Ureter (tissue), 1 donor: ENCODE results near the gene EQTN. TPM values are rescaled to one million over a fixed set of nuclear protein-coding genes. Genes with fewer than 3 reads are reported as not detected.
A peak's percentile ranks its signal among the peaks of the same experiment; 100 is the strongest.
"Not testable (repeated sequence)": the region's sequence is repeated elsewhere in the genome, so short reads cannot be mapped to it uniquely, and the experiment has no call there.

Experiments used
- DNase-seq: peaks from one replicate; pipeline ENCODE4 v3.0.0-alpha.2; 2020; ENCODE audit warnings: low spot score
- total RNA-seq: library from RNA; stranded (reverse); gene quantifications from one replicate; pipeline ENCODE4 v1.2.4, GENCODE V29; 2023
- donor health status: DM: yes; HTN: yes; CAD: no.

The EQTN gene
- total RNA-seq, 1 donor from 2014 or later = 0.44 TPM

- DNase-seq = no peak
Observed at GRCh38 chr9:27293996-27294395, 3.0 kb downstream of the EQTN start.

GRCh38 chr9:27292659-27293405, 4.1 kb downstream of the EQTN start:
- no peak for DNase-seq

GRCh38 chr9:27291292-27291691, 5.7 kb downstream of the EQTN start:
- DNase-seq = no peak

GRCh38 chr9:27282269-27282668, 14.7 kb downstream of the EQTN start:
- no peak for DNase-seq

- DNase-seq = no peak
Observed at GRCh38 chr9:27280860-27281259, 16.1 kb downstream of the EQTN start.

GRCh38 chr9:27280249-27280648, 16.7 kb downstream of the EQTN start:
- DNase-seq = no peak

GRCh38 chr9:27279611-27280010, 17.3 kb downstream of the EQTN start:
- DNase-seq = no peak

- no peak for DNase-seq
Observed at GRCh38 chr9:27278374-27278773, 18.6 kb downstream of the EQTN start.

GRCh38 chr9:27276193-27277030, 20.5 kb downstream of the EQTN start:
- no peak for DNase-seq

GRCh38 chr9:27273186-27273585, 23.8 kb downstream of the EQTN start:
- DNase-seq = no peak

GRCh38 chr9:27272103-27272502, 24.8 kb downstream of the EQTN start:
- DNase-seq = no peak

- DNase-seq = no peak
Observed at GRCh38 chr9:27261517-27262211, 35.3 kb downstream of the EQTN start.

- no peak for DNase-seq
Observed at GRCh38 chr9:27260789-27261516, 36.0 kb downstream of the EQTN start.

- DNase-seq = no peak
Observed at GRCh38 chr9:27258662-27259061, 38.3 kb downstream of the EQTN start.

GRCh38 chr9:27248702-27249101, 48.2 kb downstream of the EQTN start:
- no peak for DNase-seq

GRCh38 chr9:27247756-27248155, 49.2 kb downstream of the EQTN start:
- peak; percentile 46 for DNase-seq

GRCh38 chr9:27239648-27240047, 57.3 kb downstream of the EQTN start:
- DNase-seq = not testable (repeated sequence)

Other genes with a start within 250 kb of the EQTN start
- gene TEK, start 187.9 kb downstream of the EQTN start, total RNA-seq = 13.1 TPM
- not detected for gene IFNK, start 227.1 kb upstream of the EQTN start, total RNA-seq
- 9.4 TPM for gene MOB3B, start 232.7 kb upstream of the EQTN start, total RNA-seq